Activated naive CD4-positive, alpha-beta T cell treated with anti-CD3 and anti-CD28 coated beads for 36 hours (primary cell): Measurements from ENCODE around the gene DNAI2. TPM values are rescaled to one million over a fixed set of nuclear protein-coding genes. Genes with fewer than 3 reads are reported as not detected.

Experiments used
- CTCF ChIA-PET: fragments of 350-600 bp; sonication (Branson Sonifier 250); formaldehyde crosslinking; loops from one replicate; lab custom pipeline; 2021; ENCODE audit warnings: antibody characterized with exemption; lab: Charles Lee
- DNase-seq: peaks from one replicate; pipeline ENCODE4 v3.0.0-alpha.2; 2020
- H3K27ac Mint-ChIP-seq: one replicate; pipeline ENCODE4 v1.8.0; 2021; ENCODE audit warnings: mild to moderate bottlenecking, mixed read lengths
- H3K27me3 Mint-ChIP-seq: one replicate; pipeline ENCODE4 v1.8.0; 2021; ENCODE audit warnings: low read depth, mixed read lengths
- H3K36me3 Mint-ChIP-seq: one replicate; pipeline ENCODE4 v1.8.0; 2021; ENCODE audit warnings: low read depth, mixed read lengths
- H3K4me1 Mint-ChIP-seq: one replicate; pipeline ENCODE4 v1.8.0; 2021; ENCODE audit warnings: low read depth, mixed read lengths
- H3K4me3 Mint-ChIP-seq: one replicate; pipeline ENCODE4 v1.8.0; 2021; ENCODE audit warnings: mild to moderate bottlenecking, moderate library complexity, mixed read lengths
- H3K9me3 Mint-ChIP-seq: one replicate; pipeline ENCODE4 v1.8.0; 2021; ENCODE audit warnings: mixed read lengths
- intact Hi-C: fragments of 100-400 bp; cut with micrococcal nuclease; formaldehyde crosslinking; loops from one replicate; pipeline ENCODE4 v1.15.1; 2023
- total RNA-seq, 2 experiments: library from RNA; stranded (reverse); gene quantifications; one replicate each; pipeline ENCODE4 v1.2.3, GENCODE V29; 2021

The DNAI2 gene
- total RNA-seq, 2 experiments from 2014 or later = 0.12 to 0.25 TPM

GRCh38 chr17:74282587-74283370 is 8.7 kb downstream of the DNAI2 start:
- no peaks in the 10 kb centered on the region for H3K27me3 Mint-ChIP-seq
- no peak overlapping the region for H3K4me3 Mint-ChIP-seq
- DNase-seq = peak; percentile 58
- intact Hi-C loops = loop anchor here (2.0 kb wide), 1 partner anchor 70 kb away; the partner anchor contains the start of gene TTYH2
- H3K36me3 Mint-ChIP-seq = no peaks in the 10 kb centered on the region
- CTCF ChIA-PET = interaction anchor here (1.3 kb wide), 1 partner anchor 12 kb away, joined by 5 read pairs; no protein-coding TSS in a partner anchor
- no peaks in the 10 kb centered on the region for H3K9me3 Mint-ChIP-seq
- peaks cover 34% of the 10 kb centered on the region for H3K4me1 Mint-ChIP-seq
- H3K27ac Mint-ChIP-seq = peak overlapping the region; percentile 90

GRCh38 chr17:74283371-74283673 is 9.3 kb downstream of the DNAI2 start:
- Mint-ChIP-seq H3K27ac (peak overlapping the region; percentile 90), H3K36me3 (no peaks in the 10 kb centered on the region), H3K9me3 (no peaks in the 10 kb centered on the region), H3K4me1 (peaks cover 35% of the 10 kb centered on the region), H3K27me3 (no peaks in the 10 kb centered on the region), H3K4me3 (no peak overlapping the region)
- CTCF ChIA-PET = interaction anchor here (0.7 kb wide), 1 partner anchor 86 kb away, joined by 3 read pairs; no protein-coding TSS in a partner anchor
- no peak for DNase-seq
- intact Hi-C loops = loop anchor here (2.0 kb wide), 1 partner anchor 71 kb away; the partner anchor contains the start of gene TTYH2

GRCh38 chr17:74287031-74287602 is 13.1 kb downstream of the DNAI2 start:
- CTCF ChIA-PET = interaction anchor here (1.1 to 2.5 kb wide), 3 partner anchors 9 to 50 kb away, joined by 3 to 6 read pairs (median 5); no protein-coding TSS in a partner anchor
- Mint-ChIP-seq H3K27me3 (no peaks in the 10 kb centered on the region), H3K4me3 (no peak overlapping the region), H3K4me1 (peaks cover 36% of the 10 kb centered on the region), H3K36me3 (no peaks in the 10 kb centered on the region), H3K27ac (no peak overlapping the region), H3K9me3 (no peaks in the 10 kb centered on the region)
- intact Hi-C loops = no loop called here
- DNase-seq = no peak

- Mint-ChIP-seq H3K4me1 (peaks cover 22% of the 10 kb centered on the region), H3K27ac (peak overlapping the region; percentile 7), H3K36me3 (no peaks in the 10 kb centered on the region), H3K27me3 (no peaks in the 10 kb centered on the region), H3K9me3 (no peaks in the 10 kb centered on the region), H3K4me3 (no peak overlapping the region)
- DNase-seq = peak; percentile 74
- CTCF ChIA-PET = interaction anchor here (1.9 to 2.5 kb wide), 2 partner anchors 8 to 9 kb away, joined by 5 to 6 read pairs; no protein-coding TSS in a partner anchor
- intact Hi-C loops = loop anchor here (1.0 kb wide), 1 partner anchor 13 kb away; no protein-coding TSS in a partner anchor
Observed at GRCh38 chr17:74288785-74289184, 14.8 kb downstream of the DNAI2 start.

GRCh38 chr17:74289688-74290087 is 15.7 kb downstream of the DNAI2 start:
- Mint-ChIP-seq H3K27me3 (no peaks in the 10 kb centered on the region), H3K9me3 (peaks cover under 1% of the 10 kb centered on the region), H3K4me3 (no peak overlapping the region), H3K36me3 (no peaks in the 10 kb centered on the region), H3K4me1 (peaks cover 19% of the 10 kb centered on the region), H3K27ac (peak overlapping the region; percentile 30)
- DNase-seq = no peak
- CTCF ChIA-PET = interaction anchor here (1.1 to 1.3 kb wide), 2 partner anchors 11 kb away, joined by 3 read pairs; no protein-coding TSS in a partner anchor
- intact Hi-C loops = loop anchor here (1.0 kb wide), 1 partner anchor 12 kb away; no protein-coding TSS in a partner anchor

- CTCF ChIA-PET = interaction anchor here (1.1 to 1.3 kb wide), 2 partner anchors 11 to 12 kb away, joined by 3 read pairs; no protein-coding TSS in a partner anchor
- no peak overlapping the region for H3K27ac Mint-ChIP-seq
Observed at GRCh38 chr17:74290340-74290739, 16.3 kb downstream of the DNAI2 start.

GRCh38 chr17:74292495-74292894 is 18.5 kb downstream of the DNAI2 start:
- CTCF ChIA-PET = interaction anchor here (0.6 kb wide), 1 partner anchor 1457 kb away, joined by 3 read pairs; no protein-coding TSS in a partner anchor
- Mint-ChIP-seq H3K36me3 (no peaks in the 10 kb centered on the region), H3K4me1 (peaks cover 24% of the 10 kb centered on the region), H3K4me3 (no peak overlapping the region), H3K27ac (no peak overlapping the region), H3K9me3 (peaks cover 2% of the 10 kb centered on the region), H3K27me3 (no peaks in the 10 kb centered on the region)
- intact Hi-C loops = no loop called here
- no peak for DNase-seq

More at GRCh38 chr17:74290340-74290739, 16.3 kb downstream of the DNAI2 start:
- no peaks in the 10 kb centered on the region for H3K36me3 Mint-ChIP-seq
- DNase-seq = no peak
- H3K27me3 Mint-ChIP-seq = no peaks in the 10 kb centered on the region
- intact Hi-C loops = no loop called here
- H3K4me1 Mint-ChIP-seq = peaks cover 16% of the 10 kb centered on the region
- peaks cover 2% of the 10 kb centered on the region for H3K9me3 Mint-ChIP-seq
- no peak overlapping the region for H3K4me3 Mint-ChIP-seq

GRCh38 chr17:74295625-74296547 is 21.9 kb downstream of the DNAI2 start:
- CTCF ChIA-PET = interaction anchor here (0.7 to 2.3 kb wide), 8 partner anchors 8 to 284 kb away, joined by 3 to 18 read pairs (median 5); no protein-coding TSS in a partner anchor
- Mint-ChIP-seq H3K4me1 (peaks cover 14% of the 10 kb centered on the region), H3K27me3 (no peaks in the 10 kb centered on the region), H3K9me3 (peaks cover 2% of the 10 kb centered on the region), H3K27ac (no peak overlapping the region), H3K36me3 (no peaks in the 10 kb centered on the region), H3K4me3 (no peak overlapping the region)
- intact Hi-C loops = loop anchor here (1.0 kb wide), 1 partner anchor 86 kb away; no protein-coding TSS in a partner anchor
- no peak for DNase-seq

- peaks cover 2% of the 10 kb centered on the region for H3K9me3 Mint-ChIP-seq
- no peaks in the 10 kb centered on the region for H3K36me3 Mint-ChIP-seq
- no peak overlapping the region for H3K27ac Mint-ChIP-seq
- H3K4me3 Mint-ChIP-seq = no peak overlapping the region
- H3K27me3 Mint-ChIP-seq = no peaks in the 10 kb centered on the region
- CTCF ChIA-PET = interaction anchor here (0.6 to 2.3 kb wide), 6 partner anchors 9 to 161 kb away, joined by 3 to 18 read pairs (median 6); no protein-coding TSS in a partner anchor
- intact Hi-C loops = loop anchor here (1.0 kb wide), 1 partner anchor 86 kb away; no protein-coding TSS in a partner anchor
- peak; percentile 48 for DNase-seq
- H3K4me1 Mint-ChIP-seq = peaks cover 14% of the 10 kb centered on the region
Observed at GRCh38 chr17:74296548-74296936, 22.5 kb downstream of the DNAI2 start.

- Mint-ChIP-seq H3K9me3 (peaks cover 2% of the 10 kb centered on the region), H3K4me3 (no peak overlapping the region), H3K36me3 (no peaks in the 10 kb centered on the region), H3K4me1 (peaks cover 14% of the 10 kb centered on the region), H3K27ac (no peak overlapping the region), H3K27me3 (no peaks in the 10 kb centered on the region)
- DNase-seq = peak; percentile 40
- CTCF ChIA-PET = interaction anchor here (0.8 to 1.8 kb wide), 7 partner anchors 10 to 85 kb away, joined by 3 to 8 read pairs (median 5); partner anchors contain the start of genes BTBD17, GPR142 and TTYH2
- intact Hi-C loops = no loop called here
Observed at GRCh38 chr17:74297941-74298340, 23.9 kb downstream of the DNAI2 start.

- peaks cover 2% of the 10 kb centered on the region for H3K9me3 Mint-ChIP-seq
- H3K27me3 Mint-ChIP-seq = no peaks in the 10 kb centered on the region
- intact Hi-C loops = no loop called here
- CTCF ChIA-PET = interaction anchor here (0.8 to 1.8 kb wide), 7 partner anchors 11 to 86 kb away, joined by 3 to 8 read pairs (median 4); partner anchors contain the start of genes BTBD17, GPR142 and TTYH2
- H3K4me1 Mint-ChIP-seq = peaks cover 14% of the 10 kb centered on the region
- no peak overlapping the region for H3K27ac Mint-ChIP-seq
- DNase-seq = no peak
- H3K36me3 Mint-ChIP-seq = no peaks in the 10 kb centered on the region
- H3K4me3 Mint-ChIP-seq = no peak overlapping the region
Observed at GRCh38 chr17:74298778-74299177, 24.7 kb downstream of the DNAI2 start.
